ENCODE measurements around the gene PFKM.

Gene PFKM

GRCh38 chr12:48119078-48119833, at the start of gene PFKM:
PFKM (plus strand) TSS chr12:48119364; CDS start chr12:48122775, 3,411 bp downstream.
- peak within 1 kb of the TSS; percentile 77 for H3K27ac ChIP-seq
- TF ChIP-seq ZFX (IDR thresholded peaks at IDR 0.05), result no peak
- TF ChIP-seq CTCF (conservative IDR thresholded peaks at IDR 0.05), result no peak

- TF ChIP-seq CTCF (conservative IDR thresholded peaks at IDR 0.05), result no peak
- TF ChIP-seq ZFX (IDR thresholded peaks at IDR 0.05), result no peak
- H3K27ac ChIP-seq, result no peak overlapping the region
Measured at GRCh38 chr12:48070033-48070432, 49.1 kb upstream of the PFKM start.

GRCh38 chr12:48070731-48071130, 48.4 kb upstream of the PFKM start:
- TF ChIP-seq ZFX (IDR thresholded peaks at IDR 0.05) (no peak), CTCF (conservative IDR thresholded peaks at IDR 0.05) (no peak)
- no peak overlapping the region for H3K27ac ChIP-seq

DNA sequence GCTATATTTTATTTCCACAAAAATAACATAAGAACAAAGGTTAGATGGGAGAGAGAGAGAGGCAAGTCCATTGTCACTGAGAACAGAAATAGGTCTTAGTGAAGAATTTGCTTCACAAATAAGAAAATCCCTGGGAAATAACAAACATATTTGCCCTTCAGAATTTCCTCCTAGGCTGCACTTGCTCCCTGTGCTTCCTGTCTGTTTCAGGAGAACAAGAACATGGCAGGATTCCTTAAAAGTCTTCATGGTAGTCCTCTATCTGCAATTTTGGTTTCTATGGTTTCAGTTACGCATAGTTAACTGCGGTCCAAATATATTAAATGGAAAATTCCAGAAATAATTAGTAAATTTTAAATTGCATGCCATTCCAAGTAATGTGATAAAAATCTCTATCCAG, 47.4 kb upstream of the PFKM start:
- TF ChIP-seq ZFX (IDR thresholded peaks at IDR 0.05) (no peak), CTCF (conservative IDR thresholded peaks at IDR 0.05) (no peak)
- no peak overlapping the region for H3K27ac ChIP-seq

DNA sequence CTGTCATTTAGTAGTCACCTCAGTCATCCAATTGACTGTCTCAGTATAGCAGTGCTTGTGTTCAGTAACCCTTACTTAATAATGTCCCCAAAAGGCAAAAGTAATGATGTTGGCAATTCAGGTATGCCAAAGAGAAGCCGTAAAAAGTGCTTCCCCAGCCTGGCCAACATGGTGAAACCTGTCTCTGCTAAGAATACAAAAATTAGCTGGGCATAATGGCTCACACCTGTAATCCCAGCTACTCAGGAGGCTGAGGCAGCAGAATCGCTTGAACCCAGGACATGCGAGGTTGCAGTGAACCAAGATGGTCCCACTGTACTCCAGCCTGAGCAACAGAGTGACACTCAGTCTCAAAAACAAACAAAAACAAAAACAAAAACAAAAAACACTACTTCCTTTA, 46.9 kb upstream of the PFKM start:
- TF ChIP-seq CTCF (conservative IDR thresholded peaks at IDR 0.05), result no peak
- TF ChIP-seq ZFX (IDR thresholded peaks at IDR 0.05), result no peak
- H3K27ac ChIP-seq, result no peak overlapping the region

- H3K27ac ChIP-seq, result no peak overlapping the region
- TF ChIP-seq ZFX (IDR thresholded peaks at IDR 0.05) (no peak), CTCF (conservative IDR thresholded peaks at IDR 0.05) (no peak)
Measured at GRCh38 chr12:48074266-48074665, 44.9 kb upstream of the PFKM start.

GRCh38 chr12:48075832-48076231, 43.3 kb upstream of the PFKM start:
- TF ChIP-seq CTCF (conservative IDR thresholded peaks at IDR 0.05) (no peak), ZFX (IDR thresholded peaks at IDR 0.05) (no peak)
- no peak overlapping the region for H3K27ac ChIP-seq
